IMR-90 (cell line): ENCODE results near the gene ZCCHC7. TPM values are rescaled to one million over a fixed set of nuclear protein-coding genes. Genes with fewer than 3 reads are reported as not detected.

Source experiments
- ATAC-seq: fragments of 200-7000 bp; cut with Tn5 transposase; 2 replicates; pipeline ENCODE4 v1.9.1; 2020; ENCODE audit warnings: low read depth, mild to moderate bottlenecking, moderate library complexity
- BruUV-seq: library from RNA; stranded (reverse); fragments of 400-500 nt; replicated peaks from 2 replicates; lab custom pipeline; 2021; lab: Mats Ljungman, UMichigan
- CTCF ChIA-PET: fragments of 300-600 bp; formaldehyde crosslinking; extraction: SDS; loops from one replicate; lab custom pipeline; 2021; ENCODE audit warnings: antibody characterized with exemption; lab: Yijun Ruan, JAX
- POLR2A ChIA-PET: fragments of 300-600 bp; sonication (Branson Sonifier 250); formaldehyde crosslinking; loops from one replicate; lab custom pipeline; 2022; ENCODE audit warnings: antibody characterized with exemption; ENCODE audit not compliant: unreplicated experiment; lab: Charles Lee
- DNase-seq: peaks from one replicate; pipeline ENCODE4 v3.0.0; 2013
- H2AFZ ChIP-seq: replicated peaks from 2 replicates; pipeline ENCODE3; 2013; ENCODE audit warnings: low read length, mild to moderate bottlenecking; ENCODE audit not compliant: poor library complexity
- H2AK5ac ChIP-seq: 2 replicates; pipeline ENCODE4 v1.6.1; 2013; ENCODE audit warnings: low read depth, low read length, inconsistent platforms
- H2AK9ac ChIP-seq: replicated peaks from 2 replicates; pipeline ENCODE3; 2013; ENCODE audit warnings: mild to moderate bottlenecking, low read depth, low read length, moderate library complexity; ENCODE audit not compliant: poor library complexity
- H2BK120ac ChIP-seq: 2 replicates; pipeline ENCODE4 v1.6.1; 2013; ENCODE audit warnings: low read depth, low read length, inconsistent platforms
- H2BK15ac ChIP-seq: 3 replicates; pipeline ENCODE4 v1.6.1; 2013; ENCODE audit warnings: low read depth, low read length, inconsistent platforms
- H2BK20ac ChIP-seq: 2 replicates; pipeline ENCODE4 v1.6.1; 2013; ENCODE audit warnings: low read depth, mild to moderate bottlenecking, inconsistent platforms, low read length, moderate library complexity
- H2BK5ac ChIP-seq: 2 replicates; pipeline ENCODE4 v1.6.1; 2013; ENCODE audit warnings: mild to moderate bottlenecking, low read depth, low read length, inconsistent platforms; ENCODE audit not compliant: poor library complexity, severe bottlenecking
- H3K14ac ChIP-seq: replicated peaks from 2 replicates; pipeline ENCODE4 v1.6.1; 2013; ENCODE audit warnings: low read depth, low read length, inconsistent platforms
- H3K18ac ChIP-seq: 2 replicates; pipeline ENCODE4 v1.6.1; 2013; ENCODE audit warnings: low read depth, low read length, control low read depth
- H3K23ac ChIP-seq: 2 replicates; pipeline ENCODE4 v1.6.1; 2013; ENCODE audit warnings: low read depth, low read length, inconsistent platforms
- H3K27ac ChIP-seq: 2 replicates; pipeline ENCODE4 v1.5.1; 2013; ENCODE audit warnings: mild to moderate bottlenecking, control low read depth, low read length; ENCODE audit not compliant: insufficient read depth
- H3K27me3 ChIP-seq: 2 replicates; pipeline ENCODE4 v1.6.1; 2013; ENCODE audit warnings: low read length; ENCODE audit not compliant: control insufficient read depth, insufficient read depth
- H3K36me3 ChIP-seq: 2 replicates; pipeline ENCODE4 v1.6.1; 2013; ENCODE audit warnings: low read length, mixed read lengths; ENCODE audit not compliant: control insufficient read depth, insufficient read depth
- H3K4ac ChIP-seq: 2 replicates; pipeline ENCODE4 v1.6.1; 2013; ENCODE audit warnings: low read depth, low read length, inconsistent platforms
- H3K4me1 ChIP-seq: 2 replicates; pipeline ENCODE4 v1.6.1; 2013; ENCODE audit warnings: low read length, mixed read lengths; ENCODE audit not compliant: control insufficient read depth, insufficient read depth
- H3K4me2 ChIP-seq: 2 replicates; pipeline ENCODE4 v1.6.1; 2013; ENCODE audit warnings: low read depth, mild to moderate bottlenecking, control low read depth, low read length, moderate library complexity
- H3K4me3 ChIP-seq: 2 replicates; pipeline ENCODE4 v1.5.1; 2013; ENCODE audit warnings: low read depth, mild to moderate bottlenecking, control low read depth, low read length, moderate library complexity; ENCODE audit not compliant: insufficient read depth
- H3K56ac ChIP-seq: 2 replicates; pipeline ENCODE4 v1.6.1; 2013; ENCODE audit warnings: low read length, inconsistent platforms; ENCODE audit not compliant: insufficient read depth; ENCODE audit errors: extremely low read depth
- H3K79me1 ChIP-seq, 2 experiments: 2 replicates each; pipeline ENCODE4 v1.6.1; 2013; ENCODE audit warnings: low read length in 2 of 2, inconsistent platforms in 1 of 2, low read depth in 1 of 2
- H3K9ac ChIP-seq: 2 replicates; pipeline ENCODE4 v1.6.1; 2013; ENCODE audit warnings: low read depth, low read length, control low read depth
- H3K9me1 ChIP-seq: 2 replicates; pipeline ENCODE4 v1.6.1; 2013; ENCODE audit warnings: low read length, inconsistent platforms; ENCODE audit not compliant: insufficient read depth
- H3K9me3 ChIP-seq: 2 replicates; pipeline ENCODE4 v1.6.1; 2013; ENCODE audit warnings: low read length; ENCODE audit not compliant: control insufficient read depth, insufficient read depth
- H4K20me1 ChIP-seq: 2 replicates; pipeline ENCODE4 v1.6.1; 2013; ENCODE audit warnings: low read length, inconsistent platforms; ENCODE audit not compliant: insufficient read depth
- H4K5ac ChIP-seq: 2 replicates; pipeline ENCODE4 v1.6.1; 2013; ENCODE audit warnings: mild to moderate bottlenecking, low read depth, low read length, control low read depth
- H4K8ac ChIP-seq, 2 experiments: 2 replicates each; pipeline ENCODE4 v1.6.1; 2013; ENCODE audit warnings: low read depth in 2 of 2, low read length in 2 of 2, control low read depth in 1 of 2, inconsistent platforms in 1 of 2
- H4K91ac ChIP-seq: 2 replicates; pipeline ENCODE4 v1.6.1; 2013; ENCODE audit warnings: low read depth, low read length, inconsistent platforms; ENCODE audit not compliant: insufficient read depth
- BHLHE40 ChIP-seq: fragments of 150-350 bp; IDR thresholded peaks from 2 replicates; pipeline ENCODE4 v1.6.1; 2016; ENCODE audit warnings: mild to moderate bottlenecking, low read depth, low read length
- CEBPB ChIP-seq: IDR thresholded peaks from 2 replicates; pipeline ENCODE4 v1.6.1; 2012; ENCODE audit warnings: low read depth, low read length, improper control_type of control experiment
- CHD1 ChIP-seq: IDR thresholded peaks from 2 replicates; pipeline ENCODE4 v1.6.1; 2012; ENCODE audit warnings: low read depth, low read length, improper control_type of control experiment
- CTCF ChIP-seq: conservative IDR thresholded peaks from 2 replicates; pipeline ENCODE4 v1.5.1; 2012; ENCODE audit warnings: mild to moderate bottlenecking, low read depth, low read length, improper control_type of control experiment
- ELK1 ChIP-seq: fragments of 150-350 bp; IDR thresholded peaks from 2 replicates; pipeline ENCODE4 v1.6.1; 2016; ENCODE audit warnings: low read depth, mild to moderate bottlenecking, low read length, moderate library complexity, borderline replicate concordance
- FOS ChIP-seq: fragments of 150-350 bp; IDR thresholded peaks from 2 replicates; pipeline ENCODE4 v1.6.1; 2016; ENCODE audit warnings: low read depth, low read length
- MAFK ChIP-seq: IDR thresholded peaks from 2 replicates; pipeline ENCODE4 v1.6.1; 2012; ENCODE audit warnings: low read depth, low read length, improper control_type of control experiment
- MAZ ChIP-seq: IDR thresholded peaks from 2 replicates; pipeline ENCODE4 v1.6.1; 2012; ENCODE audit warnings: low read depth, mild to moderate bottlenecking, low read length, improper control_type of control experiment, moderate library complexity, borderline replicate concordance
- MXI1 ChIP-seq: IDR thresholded peaks from 2 replicates; pipeline ENCODE4 v1.6.1; 2012; ENCODE audit warnings: low read depth, mild to moderate bottlenecking, low read length, moderate library complexity, borderline replicate concordance
- NFE2L2 ChIP-seq: fragments of 150-350 bp; IDR thresholded peaks from 2 replicates; pipeline ENCODE4 v1.6.1; 2016; ENCODE audit warnings: low read depth, mild to moderate bottlenecking, low read length
- POLR2A ChIP-seq: IDR thresholded peaks from 2 replicates; pipeline ENCODE4 v1.6.1; 2012; ENCODE audit warnings: mild to moderate bottlenecking, low read depth, low read length
- RAD21 ChIP-seq: IDR thresholded peaks from 2 replicates; pipeline ENCODE4 v1.6.1; 2012; ENCODE audit warnings: low read length, improper control_type of control experiment
- RCOR1 ChIP-seq: IDR thresholded peaks from 2 replicates; pipeline ENCODE4 v1.6.1; 2012; ENCODE audit warnings: mild to moderate bottlenecking, low read length, improper control_type of control experiment; ENCODE audit not compliant: insufficient replicate concordance
- RFX5 ChIP-seq: IDR thresholded peaks from 2 replicates; pipeline ENCODE4 v1.8.0; 2012; ENCODE audit warnings: low read depth, mild to moderate bottlenecking, low read length, moderate library complexity
- SMC3 ChIP-seq: fragments of 150-350 bp; IDR thresholded peaks from 2 replicates; pipeline ENCODE4 v1.6.1; 2016; ENCODE audit warnings: low read depth, mild to moderate bottlenecking, antibody characterized with exemption, low read length, moderate library complexity
- USF2 ChIP-seq: fragments of 150-350 bp; IDR thresholded peaks from 2 replicates; pipeline ENCODE4 v1.6.1; 2017; ENCODE audit warnings: mild to moderate bottlenecking, antibody characterized with exemption, low read length, low read depth
- dilution Hi-C: fragments of 300-500 bp; cut with HindIII; formaldehyde crosslinking; loops from one replicate; pipeline ENCODE4 v1.14.3; 2018; ENCODE audit warnings: low sequenced_read_pairs; ENCODE audit not compliant: unreplicated experiment
- in situ Hi-C: fragments of 300-500 bp; cut with MboI; formaldehyde crosslinking; loops from 3 replicates; pipeline ENCODE4 v1.14.3; 2019; ENCODE audit warnings: low sequenced_read_pairs, inconsistent platforms, mixed read lengths
- intact Hi-C: fragments of 100-400 bp; cut with micrococcal nuclease; formaldehyde crosslinking; loops from 2 replicates; pipeline ENCODE4 v1.10.0; 2022
- polyA plus RNA-seq, 3 experiments: library from polyadenylated mRNA; depleted of rRNA; stranded (reverse); fragments of >200 nt; gene quantifications; 2 replicates each; pipeline ENCODE4 v1.2.3, GENCODE V29; 2012; ENCODE audit warnings: low replicate concordance in 1 of 3
- total RNA-seq: library from RNA; depleted of rRNA; stranded (reverse); fragments of >200 nt; gene quantifications from 2 replicates; pipeline ENCODE4 v1.2.3, GENCODE V29; 2012

The ZCCHC7 gene
- total and polyA plus RNA-seq, 2 of the 4 experiments (the other 2 are of a cell fraction) = 13.6 to 28.7 TPM

- H3K23ac ChIP-seq = no peak overlapping the region
- ChIA-PET POLR2A (no interaction called here), CTCF (no interaction called here)
- H2AK5ac ChIP-seq = no peak overlapping the region
- no peak overlapping the region for H2BK20ac ChIP-seq
- no peak overlapping the region for H3K56ac ChIP-seq
- in situ Hi-C loops = no loop called here
- H4K5ac ChIP-seq = no peak overlapping the region
- no peak overlapping the region for H4K8ac ChIP-seq
- H3K4me2 ChIP-seq = no peak overlapping the region
- H2BK15ac ChIP-seq = no peak overlapping the region
- H3K27me3 ChIP-seq = no peaks in the 10 kb centered on the region
- no peak overlapping the region for H3K18ac ChIP-seq
- no peak overlapping the region for H3K4ac ChIP-seq
- no peak for TF ChIP-seq CEBPB
- no peak for TF ChIP-seq SMC3
- no peak for TF ChIP-seq NFE2L2
- no peak for TF ChIP-seq RAD21
- no peak for TF ChIP-seq FOS
- no peak for TF ChIP-seq MAFK
- no peak for TF ChIP-seq USF2
- TF ChIP-seq ELK1 = no peak
- no peak for TF ChIP-seq MXI1
- no peak for TF ChIP-seq RCOR1
- no peak for TF ChIP-seq CTCF
- no peak for TF ChIP-seq RFX5
- no peak for TF ChIP-seq BHLHE40
- TF ChIP-seq CHD1 = no peak
- no peak for TF ChIP-seq MAZ
- TF ChIP-seq POLR2A = no peak
- H2BK120ac ChIP-seq = no peak overlapping the region
- H2AFZ ChIP-seq = no peak overlapping the region
- no peak overlapping the region for H3K14ac ChIP-seq
- dilution Hi-C loops = no loop called here
- no peaks in the 10 kb centered on the region for H3K36me3 ChIP-seq
- BruUV-seq = no TSS peak
- H2AK9ac ChIP-seq = no peak overlapping the region
- H3K4me1 ChIP-seq = no peaks in the 10 kb centered on the region; the same call in 1 of the 2 replicates
- H3K79me1 ChIP-seq = peaks cover 0 to 8% of the 10 kb centered on the region in 2 experiments; a peak in 2 of 4 replicates
- no peaks in the 10 kb centered on the region for H3K9me1 ChIP-seq
- DNase-seq = no peak
- no peak for ATAC-seq
- H2BK5ac ChIP-seq = no peak overlapping the region
- H3K27ac ChIP-seq = no peak overlapping the region
- H4K91ac ChIP-seq = no peak overlapping the region
- H3K4me3 ChIP-seq = no peak overlapping the region
- intact Hi-C loops = loop anchor here (10.0 kb wide), 1 partner anchor 61 kb away; no protein-coding TSS in a partner anchor
- no peak overlapping the region for H3K9ac ChIP-seq
- no peaks in the 10 kb centered on the region for H4K20me1 ChIP-seq
- no peaks in the 10 kb centered on the region for H3K9me3 ChIP-seq
Observed at GRCh38 chr9:37295796-37296195, 175.4 kb downstream of the ZCCHC7 start.
